GM23338 (cell line): ENCODE results near the gene CACNA1S. TPM values are rescaled to one million over a fixed set of nuclear protein-coding genes. Genes with fewer than 3 reads are reported as not detected.

Source experiments
- ATAC-seq: fragments of 200-7000 bp; cut with Tn5 transposase; 3 replicates; pipeline ENCODE4 v1.9.1; 2020
- DNase-seq: peaks from one replicate; pipeline ENCODE4 v3.0.0-alpha.2; 2015; ENCODE audit warnings: low spot score
- H2AFZ ChIP-seq: fragments of 200-600 bp; sonication (generic); 2 replicates; pipeline ENCODE4 v1.8.0; 2016; ENCODE audit warnings: antibody characterized with exemption, mild to moderate bottlenecking, moderate library complexity
- H3F3A ChIP-seq: fragments of 200-600 bp; sonication (generic); replicated peaks from 2 replicates; pipeline ENCODE4 v1.8.0; 2017; ENCODE audit warnings: antibody characterized with exemption, mixed run types, low read depth
- H3K27ac ChIP-seq: fragments of 200-600 bp; sonication (generic); 2 replicates; pipeline ENCODE4 v1.6.1; 2016; ENCODE audit warnings: low read depth
- H3K27me3 ChIP-seq: fragments of 200-600 bp; sonication (generic); 2 replicates; pipeline ENCODE4 v1.8.0; 2016; ENCODE audit warnings: mild to moderate bottlenecking, mixed run types, moderate library complexity; ENCODE audit not compliant: insufficient read depth
- H3K36me3 ChIP-seq: fragments of 200-600 bp; sonication (generic); 2 replicates; pipeline ENCODE4 v1.8.0; 2016; ENCODE audit warnings: mild to moderate bottlenecking; ENCODE audit not compliant: insufficient read depth
- H3K4me1 ChIP-seq: fragments of 200-600 bp; sonication (generic); 2 replicates; pipeline ENCODE4 v1.8.0; 2016; ENCODE audit warnings: mild to moderate bottlenecking, moderate library complexity; ENCODE audit not compliant: insufficient read depth
- H3K4me2 ChIP-seq: fragments of 200-600 bp; sonication (generic); 2 replicates; pipeline ENCODE4 v1.7.1; 2017; ENCODE audit warnings: mixed run types
- H3K4me3 ChIP-seq: fragments of 200-600 bp; sonication (generic); 2 replicates; pipeline ENCODE4 v1.6.1; 2016; ENCODE audit warnings: mixed run types
- H3K79me2 ChIP-seq: fragments of 200-600 bp; sonication (generic); replicated peaks from 2 replicates; pipeline ENCODE4 v1.8.0; 2017; ENCODE audit warnings: mild to moderate bottlenecking; ENCODE audit not compliant: insufficient read depth
- H3K9me2 ChIP-seq: fragments of 200-600 bp; sonication (generic); 2 replicates; pipeline ENCODE4 v1.8.0; 2017; ENCODE audit not compliant: insufficient read depth
- H4K20me1 ChIP-seq: fragments of 200-600 bp; sonication (generic); replicated peaks from 2 replicates; pipeline ENCODE4 v1.8.0; 2017; ENCODE audit warnings: mild to moderate bottlenecking; ENCODE audit not compliant: insufficient read depth
- H3K27ac Mint-ChIP-seq: 2 replicates; pipeline ENCODE4 v1.8.0; 2020; ENCODE audit warnings: inconsistent platforms, mild to moderate bottlenecking, moderate library complexity, mixed read lengths
- H3K27me3 Mint-ChIP-seq: 3 replicates; pipeline ENCODE4 v1.8.0; 2022; ENCODE audit warnings: low read depth, mild to moderate bottlenecking, moderate library complexity, mixed read lengths, inconsistent platforms; ENCODE audit not compliant: insufficient read depth, poor library complexity
- H3K36me3 Mint-ChIP-seq: 3 replicates; pipeline ENCODE4 v1.8.0; 2021; ENCODE audit warnings: low read depth, mild to moderate bottlenecking, inconsistent platforms, moderate library complexity, mixed read lengths
- H3K4me1 Mint-ChIP-seq: 3 replicates; pipeline ENCODE4 v1.8.0; 2020; ENCODE audit warnings: mild to moderate bottlenecking, inconsistent platforms, mixed read lengths
- H3K4me3 Mint-ChIP-seq: 3 replicates; pipeline ENCODE4 v1.8.0; 2021; ENCODE audit warnings: moderate library complexity, mild to moderate bottlenecking, inconsistent platforms, mixed read lengths
- H3K9me3 Mint-ChIP-seq: 3 replicates; pipeline ENCODE4 v1.8.0; 2020; ENCODE audit warnings: moderate library complexity, mild to moderate bottlenecking, inconsistent platforms, mixed read lengths
- CREB1 ChIP-seq: fragments of 250-450 bp; sonication (Bioruptor Pico); IDR thresholded peaks from 2 replicates; pipeline ENCODE4 v1.5.0; 2020; ENCODE audit warnings: low read depth, mild to moderate bottlenecking, moderate library complexity
- EZH2phosphoT487 ChIP-seq: fragments of 200-600 bp; sonication (generic); IDR thresholded peaks from one replicate; pipeline ENCODE4 v1.8.1; 2018; ENCODE audit warnings: antibody characterized with exemption; ENCODE audit not compliant: unreplicated experiment
- JUNB ChIP-seq: IDR thresholded peaks from one replicate; pipeline ENCODE4 v1.6.1; 2016; ENCODE audit warnings: antibody characterized with exemption; ENCODE audit not compliant: unreplicated experiment
- POLR2AphosphoS5 ChIP-seq: IDR thresholded peaks from 2 replicates; pipeline ENCODE4 v1.6.1; 2016; ENCODE audit warnings: antibody characterized with exemption, low read depth
- ZNF114 ChIP-seq: fragments of 250-450 bp; sonication (Bioruptor Pico); IDR thresholded peaks from 2 replicates; pipeline ENCODE4 v1.5.0; 2020; ENCODE audit warnings: mild to moderate bottlenecking, moderate library complexity
- polyA plus RNA-seq: library from polyadenylated mRNA; unstranded; fragments of >200 nt; fragmentation: Nextera tagmentation; extraction: Ambion mirVana; gene quantifications from 2 replicates; pipeline ENCODE4 v1.2.1, GENCODE V29; 2016
- total RNA-seq: library from RNA; depleted of rRNA; stranded (reverse); fragments of >200 nt; shearing (Covaris generic); gene quantifications from 2 replicates; pipeline ENCODE4 v1.2.3, GENCODE V29; 2014
- TF ChIP-seq, protein P1 (sequence below): IDR thresholded peaks from one replicate; pipeline ENCODE4 v1.6.1; 2018; ENCODE audit warnings: antibody characterized with exemption; ENCODE audit not compliant: unreplicated experiment
- TF ChIP-seq, protein P2 (sequence below): IDR thresholded peaks from 2 replicates; pipeline ENCODE4 v1.6.1; 2016; ENCODE audit warnings: antibody characterized with exemption
- TF ChIP-seq, protein P3 (sequence below), 2 experiments: fragments of 200-600 bp in 1 of 2; sonication (generic) in 1 of 2; conservative IDR thresholded peaks; 2 replicates each; pipeline versions ENCODE4 v1.5.1 to v1.6.1; 2016 to 2017; ENCODE audit warnings: antibody characterized with exemption in 2 of 2, low read depth in 2 of 2, mild to moderate bottlenecking in 2 of 2, moderate library complexity in 1 of 2

CACNA1S gene
- total and polyA plus RNA-seq, 2 experiments from 2014 or later: 0.03 TPM; not detected in 1

DNA sequence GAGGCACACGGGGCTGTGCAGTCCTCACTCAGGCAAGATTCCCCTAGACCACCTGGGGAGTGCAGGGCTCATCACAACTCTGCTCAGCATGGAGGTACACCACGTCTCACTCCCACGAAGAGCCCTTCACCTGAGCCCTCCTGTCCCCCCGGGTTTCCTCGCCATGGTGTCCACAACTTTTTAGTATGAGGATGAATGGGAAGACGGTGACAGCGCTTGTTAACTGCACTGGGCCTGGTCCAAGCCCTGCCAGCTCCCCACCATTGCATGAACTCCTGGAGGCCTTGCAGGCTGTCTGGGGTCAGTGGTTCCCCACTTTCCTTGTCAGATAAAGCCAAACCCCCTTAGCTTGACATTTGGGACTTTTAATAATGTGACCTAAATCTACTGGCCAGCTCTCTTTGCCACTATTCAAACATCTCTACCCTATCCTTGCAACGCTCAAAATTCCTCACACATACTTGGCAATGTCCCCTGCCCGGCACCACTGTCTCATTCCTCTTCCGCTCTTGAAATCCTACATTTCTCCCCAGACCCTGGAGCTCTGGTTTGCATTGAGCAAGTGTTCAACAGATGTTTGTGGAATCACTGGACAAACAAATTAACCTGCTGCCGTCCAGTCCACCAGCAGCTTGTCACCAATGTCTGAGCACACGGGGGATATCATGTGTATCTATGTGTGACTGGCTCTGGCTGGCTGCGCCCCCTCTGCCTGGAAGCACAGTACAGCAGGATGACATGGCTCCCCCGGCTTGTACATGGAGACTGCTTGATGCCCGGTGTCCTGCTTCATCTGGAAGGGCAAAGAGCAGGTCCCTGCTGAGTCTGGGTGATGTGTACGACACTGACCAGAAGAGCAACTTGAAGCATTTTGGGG lies 30.9 kb upstream of the CACNA1S start:
- peaks cover 3% of the 10 kb centered on the region for H3K27me3 Mint-ChIP-seq
- Histone ChIP-seq H3K4me1 (no peaks in the 10 kb centered on the region), H3K4me2 (no peak overlapping the region), H3K4me3 (no peak overlapping the region), H3K36me3 (peaks cover 23% of the 10 kb centered on the region), H3K79me2 (no peaks in the 10 kb centered on the region), H3K9me2 (no peaks in the 10 kb centered on the region), H2AFZ (no peak overlapping the region), H3K27me3 (no peaks in the 10 kb centered on the region), H3F3A (no peaks in the 10 kb centered on the region), H4K20me1 (peaks cover 11% of the 10 kb centered on the region; the same call in 1 of the 2 replicates), H3K27ac (no peak overlapping the region)
- H3K27ac Mint-ChIP-seq: no peak overlapping the region
- ATAC-seq (no peak), DNase-seq (no peak)
- peaks cover 89% of the 10 kb centered on the region for H3K36me3 Mint-ChIP-seq
- no peaks in the 10 kb centered on the region for H3K9me3 Mint-ChIP-seq
- TF ChIP-seq, protein P1, sequence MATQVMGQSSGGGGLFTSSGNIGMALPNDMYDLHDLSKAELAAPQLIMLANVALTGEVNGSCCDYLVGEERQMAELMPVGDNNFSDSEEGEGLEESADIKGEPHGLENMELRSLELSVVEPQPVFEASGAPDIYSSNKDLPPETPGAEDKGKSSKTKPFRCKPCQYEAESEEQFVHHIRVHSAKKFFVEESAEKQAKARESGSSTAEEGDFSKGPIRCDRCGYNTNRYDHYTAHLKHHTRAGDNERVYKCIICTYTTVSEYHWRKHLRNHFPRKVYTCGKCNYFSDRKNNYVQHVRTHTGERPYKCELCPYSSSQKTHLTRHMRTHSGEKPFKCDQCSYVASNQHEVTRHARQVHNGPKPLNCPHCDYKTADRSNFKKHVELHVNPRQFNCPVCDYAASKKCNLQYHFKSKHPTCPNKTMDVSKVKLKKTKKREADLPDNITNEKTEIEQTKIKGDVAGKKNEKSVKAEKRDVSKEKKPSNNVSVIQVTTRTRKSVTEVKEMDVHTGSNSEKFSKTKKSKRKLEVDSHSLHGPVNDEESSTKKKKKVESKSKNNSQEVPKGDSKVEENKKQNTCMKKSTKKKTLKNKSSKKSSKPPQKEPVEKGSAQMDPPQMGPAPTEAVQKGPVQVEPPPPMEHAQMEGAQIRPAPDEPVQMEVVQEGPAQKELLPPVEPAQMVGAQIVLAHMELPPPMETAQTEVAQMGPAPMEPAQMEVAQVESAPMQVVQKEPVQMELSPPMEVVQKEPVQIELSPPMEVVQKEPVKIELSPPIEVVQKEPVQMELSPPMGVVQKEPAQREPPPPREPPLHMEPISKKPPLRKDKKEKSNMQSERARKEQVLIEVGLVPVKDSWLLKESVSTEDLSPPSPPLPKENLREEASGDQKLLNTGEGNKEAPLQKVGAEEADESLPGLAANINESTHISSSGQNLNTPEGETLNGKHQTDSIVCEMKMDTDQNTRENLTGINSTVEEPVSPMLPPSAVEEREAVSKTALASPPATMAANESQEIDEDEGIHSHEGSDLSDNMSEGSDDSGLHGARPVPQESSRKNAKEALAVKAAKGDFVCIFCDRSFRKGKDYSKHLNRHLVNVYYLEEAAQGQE: no peak
- TF ChIP-seq, protein P2, sequence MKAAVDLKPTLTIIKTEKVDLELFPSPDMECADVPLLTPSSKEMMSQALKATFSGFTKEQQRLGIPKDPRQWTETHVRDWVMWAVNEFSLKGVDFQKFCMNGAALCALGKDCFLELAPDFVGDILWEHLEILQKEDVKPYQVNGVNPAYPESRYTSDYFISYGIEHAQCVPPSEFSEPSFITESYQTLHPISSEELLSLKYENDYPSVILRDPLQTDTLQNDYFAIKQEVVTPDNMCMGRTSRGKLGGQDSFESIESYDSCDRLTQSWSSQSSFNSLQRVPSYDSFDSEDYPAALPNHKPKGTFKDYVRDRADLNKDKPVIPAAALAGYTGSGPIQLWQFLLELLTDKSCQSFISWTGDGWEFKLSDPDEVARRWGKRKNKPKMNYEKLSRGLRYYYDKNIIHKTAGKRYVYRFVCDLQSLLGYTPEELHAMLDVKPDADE: no peak
- no peak for TF ChIP-seq EZH2phosphoT487
- TF ChIP-seq CREB1 (CRISPR knock-in tag): no peak
- no peak for TF ChIP-seq POLR2AphosphoS5
- no peak for TF ChIP-seq JUNB
- H3K4me1 Mint-ChIP-seq: no peaks in the 10 kb centered on the region
- H3K4me3 Mint-ChIP-seq: no peak overlapping the region

DNA sequence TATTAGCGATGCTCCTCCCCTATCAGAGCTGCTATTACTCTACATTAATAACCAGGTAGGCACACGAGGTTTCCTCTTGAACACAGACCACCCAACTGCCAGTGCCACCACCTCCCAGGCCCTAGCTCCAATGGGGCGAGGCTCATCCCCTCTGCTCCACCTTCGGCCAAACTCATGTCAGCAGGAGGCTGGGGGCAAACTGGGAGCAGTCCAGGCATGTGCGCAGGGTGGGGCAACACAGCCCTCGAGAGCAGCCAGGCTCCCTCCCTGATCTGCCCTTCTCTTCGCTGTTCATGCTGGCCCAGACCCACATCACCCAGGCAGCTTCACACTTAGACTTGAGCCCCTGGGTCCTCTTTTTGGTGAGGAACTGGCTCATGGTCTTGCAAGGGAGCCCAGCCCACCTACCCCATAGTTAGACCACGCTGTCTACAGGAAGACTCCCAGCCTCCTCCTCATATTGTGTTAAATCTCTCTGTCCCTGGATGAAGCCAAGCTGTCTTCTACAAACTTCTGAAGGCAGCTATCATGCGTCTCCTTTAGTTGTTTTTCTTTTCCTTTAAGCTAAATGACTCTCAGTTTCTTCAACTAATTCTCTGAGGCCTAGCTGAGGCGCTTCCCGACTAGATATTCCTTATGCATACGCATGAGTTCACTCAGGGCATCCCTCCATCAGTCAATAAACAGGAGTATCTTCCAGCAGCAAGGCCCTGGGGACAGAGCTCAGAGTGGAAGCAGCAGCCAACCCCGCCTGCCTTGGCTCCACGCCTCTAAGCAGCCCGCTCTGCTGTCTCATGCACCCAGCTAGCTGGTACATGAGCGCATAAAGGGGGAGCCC lies 30.0 kb upstream of the CACNA1S start:
- peaks cover 3% of the 10 kb centered on the region for H3K27me3 Mint-ChIP-seq
- no peaks in the 10 kb centered on the region for H3K4me1 Mint-ChIP-seq
- Histone ChIP-seq H3K4me3 (no peak overlapping the region), H3K9me2 (no peaks in the 10 kb centered on the region), H3K79me2 (no peaks in the 10 kb centered on the region), H3K4me1 (no peaks in the 10 kb centered on the region), H3K4me2 (no peak overlapping the region), H2AFZ (no peak overlapping the region), H3K36me3 (peaks cover 23% of the 10 kb centered on the region), H3K27me3 (no peaks in the 10 kb centered on the region), H3F3A (no peaks in the 10 kb centered on the region), H4K20me1 (peaks cover 5% of the 10 kb centered on the region; the same call in 1 of the 2 replicates), H3K27ac (no peak overlapping the region)
- no peak overlapping the region for H3K27ac Mint-ChIP-seq
- no peak for ATAC-seq
- H3K4me3 Mint-ChIP-seq: no peak overlapping the region
- H3K36me3 Mint-ChIP-seq: peaks cover 82% of the 10 kb centered on the region
- H3K9me3 Mint-ChIP-seq: no peaks in the 10 kb centered on the region
- no peak for DNase-seq
- TF ChIP-seq, protein P3, sequence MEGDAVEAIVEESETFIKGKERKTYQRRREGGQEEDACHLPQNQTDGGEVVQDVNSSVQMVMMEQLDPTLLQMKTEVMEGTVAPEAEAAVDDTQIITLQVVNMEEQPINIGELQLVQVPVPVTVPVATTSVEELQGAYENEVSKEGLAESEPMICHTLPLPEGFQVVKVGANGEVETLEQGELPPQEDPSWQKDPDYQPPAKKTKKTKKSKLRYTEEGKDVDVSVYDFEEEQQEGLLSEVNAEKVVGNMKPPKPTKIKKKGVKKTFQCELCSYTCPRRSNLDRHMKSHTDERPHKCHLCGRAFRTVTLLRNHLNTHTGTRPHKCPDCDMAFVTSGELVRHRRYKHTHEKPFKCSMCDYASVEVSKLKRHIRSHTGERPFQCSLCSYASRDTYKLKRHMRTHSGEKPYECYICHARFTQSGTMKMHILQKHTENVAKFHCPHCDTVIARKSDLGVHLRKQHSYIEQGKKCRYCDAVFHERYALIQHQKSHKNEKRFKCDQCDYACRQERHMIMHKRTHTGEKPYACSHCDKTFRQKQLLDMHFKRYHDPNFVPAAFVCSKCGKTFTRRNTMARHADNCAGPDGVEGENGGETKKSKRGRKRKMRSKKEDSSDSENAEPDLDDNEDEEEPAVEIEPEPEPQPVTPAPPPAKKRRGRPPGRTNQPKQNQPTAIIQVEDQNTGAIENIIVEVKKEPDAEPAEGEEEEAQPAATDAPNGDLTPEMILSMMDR (conservative IDR thresholded peaks at IDR 0.05; ENCODE audit: low read depth in 2 of 2): no peak
- TF ChIP-seq CREB1 (CRISPR knock-in tag): no peak
- TF ChIP-seq EZH2phosphoT487: no peak
- TF ChIP-seq ZNF114: no peak
- TF ChIP-seq, protein P2: no peak
